NK-92 treated with Interleukin-12 subunit alpha and Interleukin-12 subunit beta, amount 100 ng/mL, for 24 hours (cell line): Measurements from ENCODE around the gene ADAM10.
"Not testable (repeated sequence)": the region's sequence is repeated elsewhere in the genome, so short reads cannot be mapped to it uniquely, and the experiment has no call there.

Experiments used
- DNase-seq: peaks from one replicate; lab custom pipeline; 2025; lab: John Stamatoyannopoulos, UW

Gene ADAM10

DNA sequence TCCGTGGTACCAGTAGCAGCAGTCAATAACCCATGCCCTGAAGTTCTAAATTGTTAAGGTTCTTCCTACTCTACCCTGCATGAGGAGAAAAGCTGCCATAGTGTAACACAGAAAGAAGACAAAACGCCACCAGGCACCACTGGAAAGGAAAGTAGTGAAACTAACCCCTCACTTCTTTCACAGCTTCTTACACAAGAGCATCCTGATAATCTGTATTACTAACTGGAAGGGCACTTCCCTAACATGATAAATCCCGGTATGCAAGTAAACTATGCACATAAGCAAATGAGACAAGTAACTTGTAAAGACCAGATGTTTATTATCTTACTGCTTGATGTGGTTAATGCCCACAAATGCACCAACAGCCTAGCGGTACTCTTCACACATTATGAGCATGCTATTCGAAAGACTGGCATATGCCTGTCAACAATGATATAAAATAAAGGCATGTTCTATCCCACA is 141.3 kb downstream of the ADAM10 start:
- DNase-seq: no peak

DNA sequence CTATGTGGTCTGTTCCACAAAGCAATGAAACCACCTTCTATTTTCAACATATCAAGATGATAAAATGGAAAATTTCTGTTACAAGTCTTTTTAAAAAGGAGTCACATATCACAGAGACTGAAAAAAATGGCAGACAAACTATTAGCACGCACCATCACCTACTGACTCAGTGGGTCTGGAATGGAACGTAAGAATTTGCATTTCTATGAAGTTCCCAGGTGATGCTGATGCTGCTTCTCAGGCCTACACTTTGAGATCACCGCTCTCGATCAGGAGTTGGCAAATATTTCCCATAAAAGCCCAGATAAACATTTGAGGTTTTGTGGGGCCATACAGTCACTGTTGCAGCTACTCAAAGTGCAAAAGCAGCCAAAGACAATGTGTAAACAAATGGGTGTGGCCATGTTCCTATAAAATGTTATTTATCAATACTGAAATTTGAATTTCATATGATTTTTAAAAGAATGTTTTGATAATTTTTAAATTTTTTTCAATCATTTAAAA is 142.9 kb downstream of the ADAM10 start:
- no peak for DNase-seq

DNA sequence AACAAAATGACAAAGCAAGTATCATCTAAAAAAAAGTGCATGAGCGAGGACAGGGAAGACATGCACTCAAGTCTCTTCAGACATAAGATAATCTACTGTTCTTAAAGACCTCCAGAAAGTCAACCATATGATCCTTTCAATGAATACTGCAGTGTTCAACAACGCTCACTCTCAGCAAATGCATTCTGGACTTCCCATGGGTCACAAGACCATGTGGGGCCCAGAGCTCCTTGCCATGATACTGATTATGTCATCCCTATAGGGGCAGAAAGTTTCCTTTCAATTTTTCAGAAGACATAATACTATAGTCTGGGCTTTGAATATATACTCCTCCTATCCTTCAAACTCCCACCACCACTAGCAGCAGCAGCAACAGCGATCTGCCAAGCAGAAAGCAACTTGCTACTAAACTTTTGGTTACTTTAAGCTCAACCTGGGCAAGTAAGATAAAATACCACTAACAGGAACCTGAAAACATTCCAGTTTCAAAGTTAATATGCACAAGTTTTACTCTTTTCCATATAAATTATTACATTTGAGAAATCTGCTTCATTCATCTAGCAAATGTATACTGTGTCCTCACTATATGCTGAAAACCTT is 143.5 kb downstream of the ADAM10 start:
- DNase-seq: no peak

DNA sequence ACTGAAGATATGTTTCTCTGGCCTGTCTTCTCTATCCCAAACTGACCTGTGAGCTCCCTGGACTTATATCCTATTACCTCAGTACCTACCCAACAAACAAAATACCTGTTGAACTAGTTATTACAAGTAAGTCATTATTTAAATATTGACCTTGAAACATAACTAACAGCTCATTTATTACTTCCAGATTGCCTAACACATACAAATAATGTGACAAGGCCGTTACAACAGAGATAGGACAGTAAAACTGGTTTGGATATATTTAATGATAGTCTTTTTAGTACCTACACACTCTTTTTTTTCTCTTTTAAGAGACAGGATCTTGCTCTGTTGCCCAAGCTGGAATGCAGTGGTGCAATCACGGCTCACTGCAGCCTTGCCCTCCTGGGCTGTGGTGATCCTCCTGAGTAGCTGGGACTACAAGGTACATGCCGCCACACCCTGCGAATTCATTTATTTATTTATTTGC is 145.0 kb downstream of the ADAM10 start:
- no peak for DNase-seq

DNA sequence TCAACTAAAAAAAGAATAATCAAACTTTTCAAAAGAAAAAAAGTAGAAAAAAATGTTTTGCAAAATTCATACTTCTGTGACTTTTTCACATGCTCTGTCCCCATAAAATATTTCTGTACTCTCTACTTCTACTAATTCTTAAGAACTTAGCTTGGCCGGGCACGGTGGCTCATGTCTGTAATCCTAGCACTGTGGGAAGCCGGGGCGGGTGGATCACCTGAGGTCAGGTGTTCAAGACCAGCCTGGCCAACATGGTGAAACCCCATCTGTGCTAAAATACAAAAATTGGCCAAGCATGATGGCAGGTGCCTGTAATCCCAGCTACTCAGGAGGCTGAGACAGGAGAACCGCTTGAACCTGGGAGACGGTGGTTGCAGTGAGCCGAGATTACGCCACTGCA is 145.6 kb downstream of the ADAM10 start:
- DNase-seq: not testable (repeated sequence)

DNA sequence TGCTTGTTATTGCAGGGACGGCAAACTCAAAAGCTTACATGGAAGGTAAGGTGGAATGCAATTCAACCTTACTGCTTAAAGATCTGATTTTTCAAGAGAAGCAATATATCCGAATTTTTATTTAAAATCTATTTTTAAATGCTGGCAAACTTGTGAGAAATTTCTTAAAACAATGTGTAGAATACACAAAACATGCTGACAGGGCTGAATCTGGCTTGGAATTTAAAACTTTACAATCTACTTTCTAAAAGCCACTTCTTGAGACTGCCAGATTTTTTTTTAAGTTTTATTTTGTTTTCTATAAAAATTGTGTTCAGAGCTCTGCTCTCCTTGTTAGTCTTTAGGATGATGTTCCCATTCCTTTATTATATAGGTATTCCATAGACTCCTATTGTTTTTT is 146.7 kb downstream of the ADAM10 start:
- DNase-seq: no peak

DNA sequence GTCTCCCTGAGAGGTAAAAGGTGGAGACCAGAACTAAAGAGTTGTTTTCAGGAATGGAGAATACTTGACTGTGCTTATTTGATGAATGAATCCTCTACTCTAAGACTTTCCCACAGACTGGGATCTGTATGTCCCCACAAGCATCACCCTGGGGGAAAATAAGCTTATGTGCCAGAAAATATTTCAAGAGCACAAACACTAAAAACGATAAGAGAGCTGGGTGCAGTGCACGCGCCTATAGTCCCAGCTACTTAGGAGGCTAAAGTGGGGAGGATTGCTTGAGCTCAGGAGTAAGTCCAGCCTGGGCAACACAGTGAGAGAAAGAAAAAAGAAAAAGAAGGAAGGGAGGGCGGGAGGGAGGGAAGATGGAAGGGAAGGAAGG is 150.7 kb downstream of the ADAM10 start:
- no peak for DNase-seq

DNA sequence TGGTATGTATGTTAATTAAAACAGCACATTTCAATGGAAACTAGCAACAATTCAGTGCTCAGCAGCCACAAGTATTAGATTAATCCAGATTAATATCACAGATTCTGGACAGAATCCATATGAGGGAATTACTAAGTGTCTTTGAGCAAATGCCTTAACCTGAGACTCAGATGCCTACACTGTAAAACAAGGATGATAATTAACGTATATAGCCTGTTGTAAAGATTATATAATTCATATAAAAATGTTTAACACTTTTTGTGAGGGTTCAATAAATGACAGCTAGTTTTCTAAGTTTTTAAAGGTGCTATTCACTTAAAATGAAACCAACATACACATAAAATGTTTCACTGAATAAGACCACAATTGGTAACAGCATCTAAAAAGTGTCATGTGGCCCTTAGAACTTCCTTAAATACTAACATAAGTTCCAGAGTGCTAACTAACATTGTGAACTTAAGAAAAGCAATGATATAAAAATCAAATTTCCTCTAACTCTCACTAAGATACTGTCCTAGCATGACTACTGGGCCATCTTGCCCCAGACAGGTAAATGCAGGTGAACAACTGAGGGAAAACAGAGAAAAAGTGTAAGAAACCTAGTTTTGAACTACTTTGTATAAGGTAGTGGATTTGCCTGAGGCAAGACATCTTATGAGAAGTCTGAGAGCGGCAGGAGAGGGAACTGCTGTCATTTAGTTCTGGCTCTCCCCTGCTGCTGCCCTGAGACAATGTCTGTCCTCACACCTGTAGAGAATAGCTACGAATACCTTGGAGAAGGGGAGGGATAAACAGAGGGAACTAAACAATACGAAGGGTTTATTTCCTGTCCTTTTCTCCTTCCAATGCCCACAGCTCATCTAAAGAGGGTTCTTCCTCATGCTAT is 151.3 kb downstream of the ADAM10 start:
- no peak for DNase-seq

DNA sequence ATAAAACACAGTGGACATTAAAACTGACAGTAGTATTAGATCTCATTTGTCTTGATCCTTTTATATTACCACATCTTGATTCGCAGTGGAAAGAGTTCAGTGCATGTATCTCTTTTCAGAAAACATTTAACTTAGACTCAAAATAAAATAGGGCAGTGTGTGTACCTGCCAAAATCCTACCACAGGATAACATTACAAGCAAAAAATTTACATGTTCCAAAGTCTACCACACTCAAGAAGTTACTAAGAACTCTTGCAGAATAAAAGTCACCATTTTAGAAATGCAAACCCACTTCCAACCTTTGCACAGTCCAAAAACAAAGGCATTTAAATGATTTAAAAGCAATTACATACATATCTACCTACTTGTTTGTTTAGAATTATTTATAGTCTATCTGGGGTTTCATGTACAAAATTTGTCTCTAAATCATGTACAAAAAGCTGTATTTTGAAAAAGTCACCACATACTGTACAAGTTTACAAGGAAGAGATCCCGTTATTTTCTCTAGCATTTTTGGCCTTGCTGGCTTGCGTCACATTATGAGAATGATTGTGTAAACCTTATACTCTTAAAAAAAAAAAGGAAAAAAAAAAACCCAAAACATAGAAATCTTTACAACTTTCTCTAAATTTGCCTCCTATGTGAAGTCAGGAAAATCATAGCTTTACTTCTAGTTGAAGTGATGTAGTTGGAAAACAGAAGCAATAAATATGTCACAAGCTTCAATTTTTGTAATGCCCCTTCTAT is 153.8 kb downstream of the ADAM10 start:
- DNase-seq: no peak

DNA sequence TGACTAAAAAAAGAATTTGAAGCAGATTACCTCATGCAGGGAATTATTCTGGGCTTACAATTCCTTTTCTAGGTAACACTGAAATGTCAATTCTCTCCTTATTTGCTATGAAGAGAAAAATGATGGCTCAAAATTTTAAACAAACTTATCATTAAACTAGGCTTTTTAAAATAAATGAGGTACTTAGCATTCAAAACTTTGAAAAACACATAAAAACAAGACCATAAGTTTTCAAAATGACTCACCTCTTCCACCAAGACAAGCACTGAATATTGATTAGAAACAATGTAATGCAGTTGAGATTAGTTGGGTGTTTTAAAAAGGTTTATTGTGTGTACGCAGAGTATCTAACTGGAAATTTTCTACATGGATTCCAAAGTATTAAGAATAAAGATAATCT is 154.6 kb downstream of the ADAM10 start:
- no peak for DNase-seq

DNA sequence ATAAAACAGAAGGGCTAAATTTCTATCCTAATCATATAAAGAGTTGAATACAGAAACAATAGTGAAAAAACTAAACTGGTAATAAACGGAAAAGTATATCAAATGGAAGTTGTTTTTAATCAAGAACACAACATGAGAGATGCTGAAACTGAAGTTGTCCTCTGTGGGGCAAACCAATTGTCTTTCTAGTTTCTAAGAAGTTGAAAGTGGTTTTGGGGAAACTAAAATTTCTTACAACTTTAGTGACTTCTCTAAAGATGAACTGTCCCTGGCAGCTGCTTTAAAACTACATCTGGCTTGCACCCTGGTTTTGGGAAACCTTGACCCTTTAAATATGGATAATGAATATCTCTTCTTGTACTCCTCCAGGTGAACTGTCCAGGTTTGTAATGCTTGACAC is 155.6 kb downstream of the ADAM10 start:
- DNase-seq: no peak

DNA sequence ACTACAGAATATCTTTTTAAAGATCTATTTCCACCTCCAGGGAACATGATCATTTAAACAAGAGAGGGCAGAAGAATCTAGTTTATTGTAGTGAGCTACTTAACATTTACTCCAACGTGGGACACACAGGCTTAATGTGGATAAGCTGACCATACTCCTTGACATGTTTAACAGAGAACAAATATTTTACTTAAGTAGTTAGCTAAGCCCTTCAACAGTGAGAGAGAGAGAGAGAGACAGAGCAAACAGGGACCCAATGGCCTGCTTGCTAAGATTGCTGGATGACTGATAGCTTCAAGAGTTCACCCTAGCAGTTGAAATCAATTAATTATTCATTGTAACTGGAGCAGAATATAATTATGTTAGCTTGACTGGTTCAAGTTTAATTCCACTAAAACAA is 158.6 kb downstream of the ADAM10 start:
- no peak for DNase-seq

DNA sequence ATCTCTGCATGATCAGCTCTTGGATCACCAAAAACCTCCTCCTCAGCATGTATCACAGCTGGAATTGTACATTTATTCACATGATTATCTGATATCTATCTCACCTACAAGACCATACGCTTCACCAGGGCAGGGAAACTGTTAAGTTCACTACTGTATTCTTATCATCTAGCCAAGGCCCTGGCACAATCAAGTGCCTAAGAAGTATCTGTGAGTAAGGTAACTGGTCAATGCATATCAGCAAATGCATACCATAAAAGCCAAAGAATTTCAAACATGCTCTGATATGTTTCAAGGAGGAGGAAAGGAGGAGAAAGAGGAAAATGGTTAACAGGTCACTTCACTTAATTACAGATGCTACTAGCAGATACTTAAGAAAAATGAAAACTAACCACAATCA is 159.3 kb downstream of the ADAM10 start:
- DNase-seq: no peak

DNA sequence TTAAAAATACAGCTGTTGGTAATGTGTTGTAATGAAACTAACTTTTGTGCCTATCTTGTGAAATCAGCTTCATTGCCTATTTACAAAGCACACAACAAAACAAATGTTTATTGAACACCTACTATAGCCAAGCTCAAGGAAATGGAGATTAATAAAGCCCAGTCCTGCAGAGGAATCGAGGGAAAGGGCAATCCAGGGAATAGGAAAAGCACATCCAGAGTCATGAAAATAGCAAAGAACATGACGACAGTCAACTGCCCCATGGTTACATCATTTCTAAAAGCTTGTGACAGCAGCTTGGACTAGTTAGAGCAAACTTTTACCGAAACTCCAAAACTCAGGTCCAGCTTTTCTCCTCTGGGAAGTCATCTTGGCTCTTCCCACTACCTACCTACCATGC is 160.5 kb downstream of the ADAM10 start:
- DNase-seq: no peak

DNA sequence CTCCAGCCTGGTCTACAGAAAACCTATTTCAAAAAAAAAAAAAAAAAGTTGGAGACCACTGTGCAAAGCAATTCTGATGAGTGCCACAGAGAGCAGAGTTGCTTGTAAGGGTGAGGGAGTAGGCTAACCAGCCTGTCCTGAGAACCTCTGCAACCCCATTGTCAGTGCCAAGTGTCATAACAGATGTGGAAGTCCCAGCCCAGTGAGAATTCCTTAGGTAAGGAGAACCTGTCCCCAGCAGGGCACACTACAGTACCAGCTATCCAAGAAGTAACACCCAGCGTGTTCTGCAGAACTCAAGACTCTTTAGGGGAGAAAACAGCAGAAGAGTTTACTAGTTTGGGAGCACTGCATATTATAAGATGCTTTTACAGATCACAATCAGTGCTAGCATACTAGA is 161.4 kb downstream of the ADAM10 start:
- no peak for DNase-seq

DNA sequence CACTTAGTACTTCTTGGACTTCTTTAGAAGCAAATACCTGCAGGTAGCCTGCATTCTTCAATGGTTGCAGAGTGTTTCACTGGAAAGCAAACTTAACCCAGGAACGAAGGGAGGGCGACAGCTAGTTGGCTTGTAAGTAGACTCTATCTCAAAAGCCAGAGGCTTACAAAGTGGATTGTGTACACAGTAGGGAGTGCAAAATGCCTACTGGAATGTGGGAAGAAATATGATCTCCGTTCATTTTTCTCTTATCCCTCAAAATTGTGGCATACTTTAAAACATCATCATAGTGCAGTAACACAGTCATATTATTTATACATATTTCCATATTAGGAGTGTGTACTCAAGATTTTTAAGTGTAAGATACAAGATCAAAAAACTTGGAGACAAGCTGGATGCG is 162.0 kb downstream of the ADAM10 start:
- no peak for DNase-seq

DNA sequence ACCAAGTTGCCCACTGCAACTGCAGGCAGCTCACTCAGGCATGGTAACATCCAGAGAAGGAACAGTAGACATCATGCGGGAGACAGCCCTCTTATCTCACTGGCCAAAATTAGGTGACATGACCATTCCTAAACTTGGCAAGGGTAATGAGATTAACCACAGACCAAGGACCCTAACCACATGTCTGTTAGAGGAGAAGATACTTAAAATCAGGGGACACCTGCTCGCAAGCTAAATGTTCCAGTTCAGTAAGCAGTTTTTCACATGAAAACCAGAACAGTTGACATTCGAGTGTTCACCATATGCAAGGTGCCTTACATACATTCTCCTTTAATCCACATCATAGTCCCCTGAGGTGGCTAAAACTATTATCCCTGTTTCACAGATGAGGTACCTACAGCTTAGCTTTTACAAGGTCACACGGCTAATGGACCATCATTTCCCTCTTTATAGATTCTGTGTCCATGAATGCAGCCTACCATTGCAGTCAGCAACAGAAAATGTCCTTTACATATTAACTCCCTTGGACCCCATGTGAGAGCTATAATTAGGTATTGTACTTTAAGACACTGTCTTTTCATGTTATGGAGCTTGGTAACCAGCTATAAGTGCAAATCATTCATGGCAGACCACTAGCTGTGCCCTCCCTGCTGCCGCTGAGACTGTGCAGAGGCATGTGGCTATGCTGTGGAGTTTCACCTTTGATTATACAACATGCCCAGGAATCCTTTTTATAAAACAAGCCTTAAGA is 163.6 kb downstream of the ADAM10 start:
- no peak for DNase-seq

DNA sequence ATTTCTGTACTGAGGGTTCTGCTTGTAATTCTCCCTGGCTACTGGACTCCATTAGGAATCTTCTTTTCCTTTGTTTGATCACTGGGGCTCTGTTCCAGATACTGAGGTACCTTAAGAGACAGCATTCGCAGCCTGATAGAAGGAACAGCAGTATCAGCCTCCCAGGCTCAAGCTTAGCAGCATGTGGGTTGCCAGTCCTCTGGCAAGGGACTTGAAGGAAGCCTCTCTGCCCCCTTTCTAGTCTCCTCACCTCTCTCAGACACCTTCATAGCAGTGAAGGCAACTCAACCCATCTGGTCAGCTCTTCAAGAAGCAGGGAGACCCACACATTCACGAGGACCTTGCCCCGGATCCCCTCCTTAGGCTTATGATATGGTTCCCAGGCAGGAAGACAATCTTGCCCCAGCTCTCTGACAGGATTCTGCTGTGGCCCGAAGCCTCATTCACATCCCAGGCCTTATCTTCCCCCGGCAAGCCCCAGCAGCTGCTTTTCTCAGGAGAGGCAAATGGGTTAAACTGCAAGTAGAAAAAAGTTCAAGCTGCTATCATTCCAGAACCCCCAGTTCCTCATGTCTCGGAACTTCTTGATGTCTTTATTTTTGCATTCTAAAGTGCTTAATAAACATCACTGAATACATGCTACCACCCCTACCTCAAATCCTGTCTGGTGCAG is 164.6 kb downstream of the ADAM10 start:
- no peak for DNase-seq

DNA sequence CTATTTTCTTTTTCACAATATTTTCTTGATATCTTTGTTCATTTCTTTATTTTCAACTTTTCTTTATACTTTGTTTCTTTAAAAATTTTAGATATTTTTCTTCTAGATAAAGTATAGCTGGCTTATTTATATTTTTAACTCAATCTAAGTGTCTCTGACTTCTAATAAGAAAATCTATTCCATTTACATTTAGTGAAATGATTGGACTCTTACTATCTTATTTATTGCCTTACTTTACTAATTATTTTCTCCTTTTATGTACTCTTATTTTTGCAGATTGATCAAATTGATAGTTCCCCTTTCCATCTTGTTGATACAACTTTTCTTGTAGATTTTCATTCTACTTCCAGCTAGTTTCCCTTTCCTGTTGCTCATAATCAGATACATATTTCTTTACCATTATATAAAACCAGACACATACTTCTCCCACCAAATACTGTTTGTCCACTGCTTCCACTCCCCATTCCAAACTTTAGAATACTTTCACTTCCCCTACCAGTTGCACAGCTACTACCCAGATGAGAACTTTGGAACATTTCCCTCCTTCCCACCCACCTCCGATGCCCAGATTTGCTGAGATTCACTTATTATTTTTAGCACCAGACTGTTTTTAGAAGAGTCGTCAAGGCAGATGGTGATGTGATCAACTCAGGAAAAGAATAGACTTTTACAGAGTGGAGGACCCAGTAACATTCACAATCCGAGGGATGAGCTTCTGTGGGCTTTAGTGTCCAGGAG is 166.2 kb downstream of the ADAM10 start:
- no peak for DNase-seq

DNA sequence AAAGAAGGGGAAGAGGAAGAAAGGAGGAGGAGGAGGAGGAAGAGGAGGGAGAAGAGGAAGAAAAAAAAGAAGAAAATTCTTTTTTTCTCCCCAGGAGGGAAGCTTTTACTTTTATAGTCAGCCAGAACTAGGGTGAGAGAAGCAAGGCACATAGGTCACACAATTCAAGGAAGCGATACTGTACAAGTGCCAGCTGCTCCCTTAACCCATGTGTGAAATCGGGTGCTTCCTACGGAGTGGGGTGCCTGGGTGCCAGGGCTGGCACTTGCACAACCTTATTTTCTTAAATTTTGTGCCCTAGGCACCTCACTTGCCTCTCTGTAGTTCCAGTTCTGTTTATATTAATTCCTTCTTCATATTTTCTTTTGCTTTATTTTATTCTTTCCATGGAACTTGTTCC is 167.3 kb downstream of the ADAM10 start:
- DNase-seq: no peak

DNA sequence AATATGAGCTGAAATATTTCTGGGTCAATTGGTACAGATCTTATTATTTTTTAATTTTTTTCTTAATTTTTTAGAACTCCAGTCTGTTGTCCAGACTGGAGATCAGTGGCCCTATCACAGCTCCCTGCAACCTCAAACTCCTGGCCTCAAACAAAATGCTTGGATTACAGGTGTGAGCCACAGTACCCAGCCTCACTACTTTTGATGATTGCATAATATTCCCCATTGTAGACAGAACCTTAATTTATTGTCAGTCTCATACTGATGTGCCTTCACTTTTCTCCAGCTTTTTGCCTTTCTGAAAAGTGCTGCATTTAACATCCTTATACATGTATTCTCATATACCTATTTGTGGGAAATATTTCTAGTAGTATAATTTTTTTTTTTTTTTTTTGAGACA is 172.8 kb downstream of the ADAM10 start:
- DNase-seq: no peak
